Measurements from ENCODE around the gene DEFB131A. TPM values are rescaled to one million over a fixed set of nuclear protein-coding genes. Genes with fewer than 3 reads are reported as not detected.
"Not testable (repeated sequence)": the region's sequence is repeated elsewhere in the genome, so short reads cannot be mapped to it uniquely, and the experiment has no call there.

DEFB131A gene
- polyA plus RNA-seq, 5 donors: not detected

DNA sequence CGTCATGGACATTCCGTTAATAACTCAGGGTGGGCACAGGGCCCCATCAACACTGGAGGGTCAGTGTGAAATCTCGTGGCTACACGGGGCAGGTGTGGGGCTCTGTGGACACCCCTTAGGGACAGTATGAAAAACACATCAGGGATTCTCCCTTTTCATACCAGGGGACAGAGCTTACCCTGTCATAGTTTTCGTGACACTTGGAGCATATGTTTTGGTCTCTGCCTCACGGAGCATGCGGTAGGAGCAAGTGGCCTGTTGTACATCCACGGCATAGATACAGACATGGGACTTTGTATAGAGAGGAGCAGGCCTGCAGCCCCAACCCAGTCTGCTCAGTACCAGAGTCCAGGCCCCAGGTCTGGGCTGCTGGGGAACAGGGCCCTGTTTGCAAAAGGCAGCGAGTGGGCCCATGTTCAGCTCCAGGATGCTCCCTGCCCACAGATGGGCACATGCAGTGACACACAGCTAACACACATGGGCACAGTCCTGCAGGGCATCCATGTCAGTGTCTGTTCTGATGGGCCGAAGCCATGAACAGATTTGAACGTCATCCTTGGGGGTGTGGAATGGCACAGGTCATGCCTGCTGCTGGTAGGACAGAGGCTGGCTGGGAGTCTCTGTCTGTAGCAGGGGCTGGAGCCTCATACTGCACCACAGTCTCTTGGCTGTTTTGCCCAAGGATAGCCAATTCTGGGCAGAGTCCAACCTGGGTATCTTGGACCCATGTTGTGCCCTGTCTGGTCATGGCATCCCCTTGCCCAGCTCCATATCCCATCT lies 50.2 kb downstream of the DEFB131A start:
- not testable (repeated sequence) for DNase-seq

DNA sequence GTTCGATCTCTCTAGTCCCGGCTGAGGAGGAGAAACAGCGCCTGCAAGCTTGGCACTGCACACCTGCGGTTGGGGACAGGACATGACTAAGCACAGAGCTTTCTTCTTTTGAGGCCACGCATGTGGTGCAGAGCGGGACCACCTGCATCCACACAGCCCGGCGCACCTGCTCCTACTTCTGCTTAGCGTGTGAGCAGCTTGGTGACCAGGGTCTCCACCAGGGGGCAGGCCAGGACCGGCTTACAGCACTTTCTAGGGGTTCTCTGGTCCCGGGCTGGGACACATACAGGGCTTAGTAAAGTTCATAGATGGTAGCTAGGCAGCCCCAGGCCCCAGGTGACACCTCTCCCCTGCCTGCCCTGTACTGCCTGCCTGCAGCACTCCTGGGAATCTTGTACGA lies 51.2 kb downstream of the DEFB131A start:
- peak; percentile 9 to 15 for DNase-seq

DNA sequence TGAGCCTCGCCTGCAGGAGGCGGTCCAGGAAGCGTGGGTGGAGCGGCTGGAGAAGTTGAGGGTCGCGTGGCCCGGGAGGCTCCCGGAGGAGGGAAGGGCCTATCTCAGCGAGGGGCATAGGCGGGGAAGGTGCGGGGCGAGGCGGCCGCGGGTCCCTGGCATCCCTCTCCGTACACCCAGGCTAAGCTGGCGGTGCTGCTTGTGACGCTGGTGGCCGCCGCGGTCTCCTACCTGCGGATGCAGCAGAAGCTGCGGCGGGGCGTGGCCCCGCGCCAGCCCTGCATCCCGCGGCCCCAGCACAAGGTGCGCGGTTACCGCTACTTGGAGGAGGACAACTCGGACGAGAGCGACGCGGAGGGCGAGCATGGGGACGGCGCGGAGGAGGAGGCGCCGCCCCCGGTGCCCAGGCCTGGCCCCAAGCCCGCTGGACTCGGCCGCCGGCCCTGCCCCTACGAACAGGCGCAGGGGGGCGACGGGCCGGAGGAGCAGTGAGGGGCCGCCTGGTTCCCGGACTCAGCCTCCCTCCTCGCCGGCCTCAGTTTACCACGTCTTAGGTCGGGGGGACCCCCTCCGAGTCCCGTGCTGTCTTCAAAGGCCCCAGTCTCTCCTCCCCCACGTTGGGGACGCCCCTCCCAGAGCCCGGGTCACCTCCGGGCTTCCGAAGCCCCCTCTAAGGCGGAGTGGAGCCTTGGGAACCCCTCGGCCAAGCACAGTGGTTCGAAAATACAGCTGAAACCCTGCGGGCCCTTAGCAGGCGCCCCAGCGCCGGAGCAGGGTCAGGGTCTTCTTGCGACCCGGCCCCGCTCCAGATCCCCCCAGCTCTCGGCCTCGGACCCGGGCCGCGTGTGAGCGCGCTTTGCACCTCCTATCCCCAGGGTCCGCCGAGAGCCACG lies 53.6 kb downstream of the DEFB131A start:
- DNase-seq: not testable (repeated sequence)

DNA sequence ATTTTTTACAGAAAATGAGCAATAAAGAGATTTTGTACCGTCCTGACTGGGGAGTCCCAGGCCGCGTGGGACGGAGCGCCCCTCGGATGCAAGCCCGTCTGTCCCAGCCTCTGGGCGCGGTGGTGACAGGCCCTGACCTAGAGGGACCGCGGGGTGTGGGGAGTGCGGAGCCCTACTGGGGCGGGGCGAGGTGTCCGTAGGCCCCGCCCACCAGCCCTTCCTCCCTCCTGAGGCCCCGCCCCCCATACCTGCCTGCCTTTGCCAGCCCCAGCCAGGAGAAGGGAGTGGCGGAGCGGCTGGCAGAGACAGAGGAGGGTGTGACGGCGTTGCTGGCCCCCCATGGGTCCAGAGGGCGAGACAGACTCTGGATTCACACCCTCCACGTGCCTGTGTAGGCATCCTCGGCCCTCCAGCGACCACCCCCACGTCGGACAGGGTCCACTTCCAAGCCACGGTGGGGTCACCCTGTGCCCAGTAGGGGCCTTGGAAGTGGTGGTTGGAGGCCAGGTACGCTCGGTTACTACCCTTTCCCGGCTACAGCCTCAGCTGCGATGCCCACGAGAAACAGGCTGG lies 54.3 kb downstream of the DEFB131A start:
- DNase-seq: not testable (repeated sequence)

DNA sequence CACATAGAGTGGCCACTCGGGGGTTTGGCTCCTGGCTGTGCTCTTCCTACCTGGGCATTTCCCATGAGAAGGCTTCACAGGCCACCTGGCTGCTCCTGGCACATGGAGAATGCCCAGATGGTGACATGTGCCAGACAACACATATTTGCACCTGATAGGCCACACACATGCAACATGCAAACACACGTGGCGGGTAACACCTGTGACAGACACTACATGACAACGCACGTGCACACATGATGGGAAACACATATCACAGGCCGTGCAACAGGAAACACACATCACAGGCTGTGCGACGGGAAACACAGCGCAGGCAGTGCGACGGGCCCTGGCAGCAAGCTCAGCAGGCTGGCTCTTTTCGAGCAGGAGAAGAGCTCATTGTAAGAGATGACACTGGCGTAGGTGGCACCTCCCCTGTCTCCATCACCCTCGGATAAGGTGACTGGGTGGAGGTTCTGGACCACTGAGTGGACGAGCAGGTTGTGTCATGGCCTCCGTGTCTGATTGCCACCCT lies 55.8 kb downstream of the DEFB131A start:
- DNase-seq: not testable (repeated sequence)

Other genes with a start within 250 kb of the DEFB131A start
- not detected for gene USP17L10, start 233.8 kb upstream of the DEFB131A start, polyA plus RNA-seq (ENCODE audit: insufficient read depth in 1 of 5, insufficient read length in 5 of 5, low replicate concordance in 1 of 5)
- gene USP17L11, start 229.0 kb upstream of the DEFB131A start, polyA plus RNA-seq (ENCODE audit: insufficient read depth in 1 of 5, insufficient read length in 5 of 5, low replicate concordance in 1 of 5): not detected
- gene USP17L12, start 224.3 kb upstream of the DEFB131A start, polyA plus RNA-seq (ENCODE audit: insufficient read depth in 1 of 5, insufficient read length in 5 of 5, low replicate concordance in 1 of 5): not detected
- not detected for gene USP17L13, start 219.5 kb upstream of the DEFB131A start, polyA plus RNA-seq (ENCODE audit: insufficient read depth in 1 of 5, insufficient read length in 5 of 5, low replicate concordance in 1 of 5)
- not detected for gene USP17L15, start 210.0 kb upstream of the DEFB131A start, polyA plus RNA-seq (ENCODE audit: insufficient read depth in 1 of 5, insufficient read length in 5 of 5, low replicate concordance in 1 of 5)
- gene USP17L17, start 200.5 kb upstream of the DEFB131A start, polyA plus RNA-seq (ENCODE audit: insufficient read depth in 1 of 5, insufficient read length in 5 of 5, low replicate concordance in 1 of 5): not detected
- gene USP17L18, start 195.8 kb upstream of the DEFB131A start, polyA plus RNA-seq (ENCODE audit: insufficient read depth in 1 of 5, insufficient read length in 5 of 5, low replicate concordance in 1 of 5): not detected
- gene USP17L19, start 191.0 kb upstream of the DEFB131A start, polyA plus RNA-seq (ENCODE audit: insufficient read depth in 1 of 5, insufficient read length in 5 of 5, low replicate concordance in 1 of 5): not detected
- not detected for gene USP17L20, start 186.3 kb upstream of the DEFB131A start, polyA plus RNA-seq (ENCODE audit: insufficient read depth in 1 of 5, insufficient read length in 5 of 5, low replicate concordance in 1 of 5)
- gene USP17L21, start 181.5 kb upstream of the DEFB131A start, polyA plus RNA-seq (ENCODE audit: insufficient read depth in 1 of 5, insufficient read length in 5 of 5, low replicate concordance in 1 of 5): not detected
- gene USP17L22, start 176.8 kb upstream of the DEFB131A start, polyA plus RNA-seq (ENCODE audit: insufficient read depth in 1 of 5, insufficient read length in 5 of 5, low replicate concordance in 1 of 5): not detected
- not detected for gene USP17L24, start 119.2 kb upstream of the DEFB131A start, polyA plus RNA-seq (ENCODE audit: insufficient read depth in 1 of 5, insufficient read length in 5 of 5, low replicate concordance in 1 of 5)
- gene USP17L25, start 114.5 kb upstream of the DEFB131A start, polyA plus RNA-seq (ENCODE audit: insufficient read depth in 1 of 5, insufficient read length in 5 of 5, low replicate concordance in 1 of 5): not detected
- not detected for gene USP17L26, start 109.8 kb upstream of the DEFB131A start, polyA plus RNA-seq (ENCODE audit: insufficient read depth in 1 of 5, insufficient read length in 5 of 5, low replicate concordance in 1 of 5)
- not detected for gene USP17L5, start 105.0 kb upstream of the DEFB131A start, polyA plus RNA-seq (ENCODE audit: insufficient read depth in 1 of 5, insufficient read length in 5 of 5, low replicate concordance in 1 of 5)
- not detected for gene USP17L27, start 100.3 kb upstream of the DEFB131A start, polyA plus RNA-seq (ENCODE audit: insufficient read depth in 1 of 5, insufficient read length in 5 of 5, low replicate concordance in 1 of 5)
- not detected for gene USP17L28, start 95.5 kb upstream of the DEFB131A start, polyA plus RNA-seq (ENCODE audit: insufficient read depth in 1 of 5, insufficient read length in 5 of 5, low replicate concordance in 1 of 5)
- gene USP17L29, start 90.8 kb upstream of the DEFB131A start, polyA plus RNA-seq (ENCODE audit: insufficient read depth in 1 of 5, insufficient read length in 5 of 5, low replicate concordance in 1 of 5): not detected
- gene USP17L30, start 81.3 kb upstream of the DEFB131A start, polyA plus RNA-seq (ENCODE audit: insufficient read depth in 1 of 5, insufficient read length in 5 of 5, low replicate concordance in 1 of 5): not detected